ENCODE data around the gene MGLL.
A peak's percentile ranks its signal among the peaks of the same experiment; 100 is the strongest.
"Not testable (repeated sequence)": the region's sequence is repeated elsewhere in the genome, so short reads cannot be mapped to it uniquely, and the experiment has no call there.

The MGLL gene

DNA sequence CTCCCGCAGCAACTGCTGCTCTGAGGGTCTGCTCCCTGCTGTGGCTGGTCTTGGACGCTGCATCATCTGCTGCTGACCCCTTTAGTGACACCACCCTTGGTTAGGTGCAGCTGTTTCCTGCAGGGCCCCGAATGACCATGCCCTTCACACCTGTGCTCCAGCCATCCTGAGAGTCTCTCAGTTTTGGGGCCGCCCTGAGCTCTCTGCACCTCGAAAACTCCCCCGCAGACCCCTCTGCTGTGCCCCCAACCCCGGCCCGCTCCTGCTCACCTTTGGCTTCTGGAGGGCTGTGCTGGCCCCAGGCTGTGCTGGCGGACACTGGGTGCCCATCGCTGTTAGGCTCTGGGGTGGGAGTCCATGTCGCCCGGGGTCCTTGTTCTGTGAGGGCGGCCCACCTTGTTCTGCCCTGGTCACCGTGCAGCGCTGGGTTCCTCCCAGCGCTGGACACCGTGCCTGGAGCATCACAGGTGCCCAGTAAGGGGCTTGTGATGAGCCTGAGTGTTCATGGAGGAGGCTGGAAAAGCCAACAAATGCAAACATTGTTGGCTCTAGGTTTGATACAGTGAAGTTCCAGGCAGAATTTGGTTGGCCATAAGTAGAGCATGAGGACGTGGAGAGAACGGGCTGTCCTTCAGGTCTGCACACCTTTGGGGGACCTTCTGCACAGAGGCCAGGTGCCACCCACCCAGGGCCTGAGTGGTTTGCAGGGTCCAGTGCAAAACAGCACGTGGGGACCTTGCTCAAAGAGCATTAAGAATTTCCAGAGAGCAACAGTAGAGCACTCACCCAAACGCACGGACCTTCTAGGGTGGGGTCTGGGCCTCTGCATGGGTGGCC lies 137.2 kb downstream of the MGLL start:
- DNase-seq: no peak

GRCh38 chr3:127682561-127682960 lies 139.8 kb downstream of the MGLL start:
- no peak for DNase-seq

DNA sequence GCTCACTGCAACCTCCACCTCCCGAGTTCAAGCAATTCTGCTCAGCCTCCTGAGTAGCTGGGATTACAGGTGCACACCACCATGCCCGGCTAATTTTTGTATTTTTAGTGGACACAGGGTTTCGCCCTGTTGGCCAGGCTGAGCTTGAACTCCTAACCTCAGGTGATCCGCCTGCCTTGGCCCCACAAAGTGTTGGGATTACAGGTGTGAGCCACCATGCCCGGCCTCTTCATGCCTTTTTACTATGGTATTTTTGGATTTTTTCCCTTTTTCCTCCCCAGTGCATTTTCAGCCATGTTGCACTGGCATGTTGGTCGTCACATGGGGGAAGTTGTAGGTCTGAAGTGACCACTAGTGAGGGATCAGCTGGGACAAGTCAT lies 140.2 kb downstream of the MGLL start:
- DNase-seq: not testable (repeated sequence)

- DNase-seq: no peak
These were observed 141.5 kb downstream of the MGLL start for GRCh38 chr3:127680798-127681221.

- no peak for DNase-seq
These were observed 142.1 kb downstream of the MGLL start for GRCh38 chr3:127680146-127680661.

GRCh38 chr3:127679534-127680145 lies 142.7 kb downstream of the MGLL start:
- no peak for DNase-seq

DNA sequence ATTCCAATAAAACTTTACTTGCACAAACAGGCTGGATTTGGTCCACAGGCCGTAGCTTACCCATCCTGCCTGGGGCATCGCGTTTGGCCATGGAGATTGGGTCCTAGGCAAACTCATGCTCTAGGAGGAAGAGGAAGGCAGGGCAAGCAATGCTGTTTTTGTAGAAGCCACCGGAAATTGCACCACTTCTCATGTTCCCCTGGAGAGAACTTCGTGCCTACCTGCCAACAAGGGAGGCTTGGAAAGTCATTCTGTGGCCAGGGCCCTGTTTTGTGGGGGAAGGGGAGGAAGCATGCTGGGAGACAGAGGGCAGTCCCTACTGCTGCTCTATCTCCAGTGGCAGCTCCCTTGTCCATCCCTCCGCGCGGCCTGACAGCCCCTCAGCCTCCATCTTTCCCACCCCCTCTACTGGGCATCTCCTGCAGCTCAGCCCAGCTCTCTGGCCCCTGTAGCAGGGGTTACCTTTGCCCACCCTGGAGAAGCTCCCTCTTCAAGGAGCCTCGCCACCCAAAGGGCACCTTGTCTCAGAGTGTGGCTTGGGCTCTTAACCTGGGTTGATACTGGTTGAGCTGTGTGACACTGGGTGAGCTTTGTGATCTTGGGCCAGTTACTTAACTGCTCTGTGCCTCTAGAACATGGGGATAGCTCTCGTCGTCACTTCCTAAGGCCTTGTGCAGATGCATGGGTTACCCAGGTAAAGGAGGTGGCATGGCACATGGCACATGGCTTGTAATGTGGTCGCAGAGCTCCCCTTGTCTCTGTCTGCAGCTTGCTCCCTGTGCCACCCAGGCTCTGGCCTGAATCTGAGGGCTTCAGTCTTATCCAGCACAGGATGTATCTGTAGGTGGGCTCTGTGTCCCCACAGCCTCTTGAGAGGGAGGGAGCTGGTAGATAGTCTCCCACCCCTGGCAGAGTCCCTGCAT lies 143.4 kb downstream of the MGLL start:
- no peak for DNase-seq

DNA sequence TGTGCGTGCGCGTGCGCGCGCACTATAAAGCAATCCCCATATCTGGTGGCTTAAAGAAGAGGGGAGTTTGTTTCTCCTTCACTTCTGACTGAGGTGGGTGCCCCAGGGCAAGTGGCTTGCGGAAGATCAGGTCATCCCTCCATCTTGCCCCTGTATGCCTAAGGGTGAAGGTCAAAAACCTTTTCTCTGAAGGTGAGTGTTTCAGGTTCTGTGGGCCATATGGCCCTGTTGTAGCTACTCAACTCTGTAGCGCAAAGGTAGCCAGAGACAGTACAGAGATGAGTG lies 144.1 kb downstream of the MGLL start:
- DNase-seq: no peak

GRCh38 chr3:127677541-127678314 lies 144.6 kb downstream of the MGLL start:
- no peak for DNase-seq

GRCh38 chr3:127676921-127677351 lies 145.4 kb downstream of the MGLL start:
- no peak for DNase-seq

GRCh38 chr3:127676456-127676855 lies 145.9 kb downstream of the MGLL start:
- no peak for DNase-seq

GRCh38 chr3:127675651-127676391 lies 146.5 kb downstream of the MGLL start:
- DNase-seq: no peak

DNA sequence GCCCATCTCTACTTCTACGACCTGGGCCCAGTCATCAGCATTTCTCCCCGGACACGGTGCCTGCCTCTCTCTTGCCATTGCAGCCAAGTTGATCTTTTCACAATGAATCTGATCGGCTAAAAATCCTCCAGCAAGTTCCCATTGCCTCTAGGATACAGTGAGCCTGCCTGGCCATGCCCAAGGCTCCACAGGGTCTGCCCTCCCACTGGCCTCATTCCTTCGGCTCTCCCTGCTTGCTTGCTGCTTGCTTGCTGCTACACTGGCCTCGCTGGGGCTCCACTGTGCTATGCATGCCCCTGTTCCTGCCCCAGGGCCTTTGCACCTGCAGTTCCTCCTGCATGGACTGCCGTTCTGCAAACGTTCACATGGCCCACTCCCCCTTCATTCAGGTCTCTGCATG lies 147.5 kb downstream of the MGLL start:
- DNase-seq: no peak

GRCh38 chr3:127674101-127674721 lies 148.1 kb downstream of the MGLL start:
- no peak for DNase-seq

DNA sequence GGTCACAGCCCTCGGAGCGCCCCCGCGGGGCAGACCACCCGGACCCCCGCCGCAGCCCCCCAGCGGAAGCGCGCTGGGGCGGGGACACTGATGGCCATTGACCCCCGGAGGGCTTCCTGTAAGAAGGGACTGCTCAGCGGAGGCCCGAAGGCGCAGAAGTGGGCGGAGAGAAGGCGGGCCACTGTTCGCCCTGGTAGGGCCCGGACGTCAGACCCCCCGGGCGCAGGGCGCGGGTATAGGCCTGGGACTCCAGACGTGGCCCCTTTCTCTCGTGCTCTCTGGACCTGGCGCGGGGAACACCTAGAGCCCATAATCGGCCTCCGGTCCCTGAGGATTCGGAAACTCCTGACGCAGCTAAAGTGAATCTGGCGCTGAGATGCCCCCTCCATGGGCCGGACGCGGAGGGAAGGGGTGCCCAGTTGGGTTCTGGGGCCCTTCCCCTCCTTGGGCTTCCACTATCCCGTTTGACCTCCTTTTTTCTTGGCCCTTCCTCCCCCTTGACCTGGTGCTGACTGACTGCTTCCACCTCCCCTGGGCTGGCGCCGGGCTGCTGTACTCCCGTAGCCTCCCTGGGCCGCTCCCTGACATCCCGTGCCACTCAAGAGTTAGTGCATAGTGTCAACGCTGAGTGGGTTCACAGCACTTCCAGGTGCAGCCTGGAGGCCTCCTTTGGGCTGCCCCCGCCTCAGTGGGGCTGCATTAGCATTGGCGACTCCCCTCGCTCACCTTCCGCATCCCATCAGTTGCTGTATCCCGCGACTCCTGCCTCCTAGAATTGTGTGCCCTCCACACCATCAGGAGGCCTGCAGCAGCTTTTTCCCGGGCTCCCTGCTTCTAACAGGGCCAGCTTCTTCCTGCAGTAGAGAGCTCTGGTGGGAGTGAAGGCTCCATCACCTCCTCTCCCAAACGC lies 148.9 kb downstream of the MGLL start:
- no peak for DNase-seq

DNA sequence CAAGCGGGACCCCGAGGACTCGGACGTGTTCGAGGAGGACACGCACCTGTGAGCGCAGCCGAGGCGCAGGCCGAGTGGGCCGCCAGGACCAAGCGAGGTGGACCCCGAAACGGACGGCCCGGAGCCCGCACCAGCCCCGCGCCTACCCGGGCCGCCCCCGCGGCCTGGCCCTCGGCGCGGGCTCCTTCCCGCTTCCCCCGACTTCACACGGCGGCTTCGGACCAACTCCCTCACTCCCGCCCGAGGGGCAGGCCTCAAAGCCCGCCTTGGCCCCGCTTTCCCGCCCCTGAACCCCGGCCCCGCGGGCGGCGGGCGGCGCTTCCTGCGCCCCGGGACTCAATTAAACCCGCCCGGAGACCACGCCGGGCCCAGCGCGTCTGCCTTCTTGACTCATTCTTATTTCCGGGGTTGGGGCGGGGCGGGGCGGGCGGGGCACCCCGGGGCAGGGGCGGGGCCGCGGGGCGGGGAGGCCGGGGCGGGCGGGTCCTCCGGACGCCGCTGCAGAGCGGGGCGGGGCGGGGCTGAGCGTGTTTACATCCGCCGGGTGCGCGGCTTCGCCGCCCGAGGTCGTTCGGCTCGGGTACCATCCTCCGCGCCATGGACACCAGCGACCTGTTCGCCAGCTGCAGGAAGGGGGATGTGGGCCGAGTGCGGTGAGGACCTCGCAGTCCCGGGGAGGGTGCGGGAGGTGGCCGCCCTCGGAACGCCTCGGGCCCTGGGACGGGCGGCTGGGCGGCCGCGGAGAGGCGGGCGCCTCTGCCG lies 149.7 kb downstream of the MGLL start, which contains the start of gene ABTB1:
Gene ABTB1 (plus strand): TSS at position 524 of the 762 bp plus-strand sequence. CDS start 74 bp downstream, at position 598.
- peak; percentile 68 for DNase-seq

GRCh38 chr3:127671523-127672428 lies 150.5 kb downstream of the MGLL start:
- DNase-seq: no peak
